HUDEP-2 (cell line): ENCODE measurements around the gene CYP2E1.
"Not testable (repeated sequence)": the region's sequence is repeated elsewhere in the genome, so short reads cannot be mapped to it uniquely, and the experiment has no call there.

ENCODE experiments used
- DNase-seq, 76 experiments: peaks; one replicate each; lab custom pipeline; 2025; ENCODE audit not compliant: unreplicated experiment in 76 of 76; lab: John Stamatoyannopoulos, UW

The CYP2E1 gene

GRCh38 chr10:133528296-133528844 lies 1.2 kb downstream of the CYP2E1 start:
- DNase-seq: no peak

- no peak for DNase-seq
Observed at GRCh38 chr10:133528845-133529575, 1.8 kb downstream of the CYP2E1 start.

GRCh38 chr10:133529576-133529946 lies 2.4 kb downstream of the CYP2E1 start:
- no peak for DNase-seq

- DNase-seq: no peak
Observed at GRCh38 chr10:133530506-133530905, 3.3 kb downstream of the CYP2E1 start.

GRCh38 chr10:133532871-133533270 lies 5.7 kb downstream of the CYP2E1 start:
- DNase-seq: no peak

- no peak for DNase-seq
Observed at GRCh38 chr10:133534417-133534816, 7.3 kb downstream of the CYP2E1 start.

- DNase-seq: no peak
Observed at GRCh38 chr10:133536198-133536597, 9.0 kb downstream of the CYP2E1 start.

GRCh38 chr10:133537546-133538545 lies 10.7 kb downstream of the CYP2E1 start:
- DNase-seq: no peak

- DNase-seq: not testable (repeated sequence)
Observed at GRCh38 chr10:133541441-133541975, 14.3 kb downstream of the CYP2E1 start.

GRCh38 chr10:133544506-133544905 lies 17.3 kb downstream of the CYP2E1 start:
- no peak for DNase-seq

GRCh38 chr10:133554600-133554999 lies 27.4 kb downstream of the CYP2E1 start:
- no peak for DNase-seq

- no peak for DNase-seq
Observed at GRCh38 chr10:133555521-133555920, 28.4 kb downstream of the CYP2E1 start.

GRCh38 chr10:133557381-133557780 lies 30.2 kb downstream of the CYP2E1 start:
- DNase-seq: no peak

GRCh38 chr10:133559216-133559615 lies 32.1 kb downstream of the CYP2E1 start:
- no peak for DNase-seq

GRCh38 chr10:133564816-133565215 lies 37.7 kb downstream of the CYP2E1 start:
- no peak for DNase-seq

GRCh38 chr10:133565441-133566294 lies 38.5 kb downstream of the CYP2E1 start, which contains the start of gene SYCE1:
SYCE1 (minus strand) TSS chr10:133565583; CDS start chr10:133565529, 54 bp downstream.
- DNase-seq: no peak

- no peak for DNase-seq
Observed at GRCh38 chr10:133567119-133567518, 40.0 kb downstream of the CYP2E1 start.

- DNase-seq: no peak
Observed at GRCh38 chr10:133567609-133568286, 40.6 kb downstream of the CYP2E1 start.

GRCh38 chr10:133568287-133568614 lies 41.1 kb downstream of the CYP2E1 start:
- no peak for DNase-seq
